ENCODE measurements around the gene F13A1. TPM values are rescaled to one million over a fixed set of nuclear protein-coding genes. Genes with fewer than 3 reads are reported as not detected.

Gene F13A1
- total and polyA plus RNA-seq, 2 of the 8 experiments (the other 6 are each of a cell fraction or from before 2014, with no cell fraction given): 0.57 to 1.5 TPM

GRCh38 chr6:6154335-6154734, 166.1 kb downstream of the F13A1 start:
- Histone ChIP-seq H3K56ac (replicated peaks; ENCODE audit: insufficient read length, low read depth, low read length) (no peak overlapping the region), H3K4me2 (ENCODE audit: insufficient read depth in 1 of 2, low read depth in 2 of 2, low read length in 2 of 2) (no peak overlapping the region), H4K5ac (ENCODE audit: insufficient read length, low read depth, low read length) (no peak overlapping the region), H3K79me2 (ENCODE audit: control insufficient read depth in 1 of 2, insufficient read depth in 2 of 2, low read length in 2 of 2) (no peaks in the 10 kb centered on the region), H2BK5ac (ENCODE audit: low read depth, low read length) (no peak overlapping the region), H3K9me3 (ENCODE audit: insufficient read depth in 2 of 2, low read depth in 1 of 2, low read length in 1 of 2) (no peaks in the 10 kb centered on the region), H3K18ac (ENCODE audit: extremely low read depth, low read length) (no peak overlapping the region), H3K23ac (ENCODE audit: insufficient read length) (no peak overlapping the region), H3K36me3 (ENCODE audit: control insufficient read depth in 2 of 4, insufficient read depth in 4 of 4, low read length in 3 of 4) (no peaks in the 10 kb centered on the region), H2BK120ac (replicated peaks; ENCODE audit: low read depth, low read length) (no peak overlapping the region), H4K91ac (replicated peaks; ENCODE audit: insufficient read length, low read length) (no peak overlapping the region), H3K27ac (ENCODE audit: low read depth, low read length) (no peak overlapping the region), H3K79me1 (ENCODE audit: low read depth, low read length) (no peaks in the 10 kb centered on the region), H2BK20ac (ENCODE audit: low read length) (no peak overlapping the region), H3K23me2 (ENCODE audit: low read depth, low read length) (no peaks in the 10 kb centered on the region), H2AK5ac (ENCODE audit: low read depth, low read length) (no peak overlapping the region), H4K8ac (ENCODE audit: extremely low read depth, insufficient read depth, low read length) (no peak overlapping the region), H3K4ac (replicated peaks; ENCODE audit: insufficient read length, low read depth, low read length) (no peak overlapping the region), H3K9ac (replicated peaks in 1 of 4; ENCODE audit: extremely low read depth in 1 of 4, low read depth in 3 of 4, low read length in 3 of 4) (no peak overlapping the region), H2AFZ (ENCODE audit: low read length) (no peak overlapping the region), H3K27me3 (replicated peaks in 1 of 4; ENCODE audit: control insufficient read depth in 3 of 4, extremely low read depth in 1 of 4, insufficient read depth in 3 of 4, low read length in 3 of 4) (no peaks in the 10 kb centered on the region), H2BK15ac (ENCODE audit: low read length) (no peak overlapping the region), H4K20me1 (replicated peaks in 1 of 2; ENCODE audit: control insufficient read depth in 1 of 2, insufficient read depth in 2 of 2, low read length in 2 of 2) (no peaks in the 10 kb centered on the region), H3K4me1 (replicated peaks in 1 of 4; ENCODE audit: control insufficient read depth in 3 of 4, insufficient read depth in 4 of 4, low read length in 3 of 4) (peaks cover 0 to 4% (median 0%) of the 10 kb centered on the region in 4 experiments; a peak in 1 of 7 replicates), H3K14ac (ENCODE audit: insufficient read length) (no peak overlapping the region), H2BK12ac (ENCODE audit: low read depth, low read length) (no peak overlapping the region), H3K4me3 (ENCODE audit: extremely low read depth in 1 of 4, insufficient read depth in 2 of 4, low read depth in 3 of 4, low read length in 4 of 4) (no peak overlapping the region)
- WGBS, 2 experiments (ENCODE audit: extremely low coverage in 1 of 2, insufficient coverage in 1 of 2, insufficient read length in 1 of 2, insufficient replicate concordance in 2 of 2, low coverage in 1 of 2, low lambda C conversion rate in 2 of 2, missing lambda C conversion rate in 1 of 2): 79% methylated on average over 3 of the region's 3 CpGs; no CpG with 5 or more reads in 1 of the 2 experiments
- ChIA-PET CTCF (ENCODE audit: partially characterized antibody) (interaction anchor here (1.0 to 2.1 kb wide), 2 partner anchors 23 to 97 kb away, joined by 3 to 8 read pairs; no protein-coding TSS in a partner anchor), POLR2A (ENCODE audit: partially characterized antibody) (no interaction called here)
- FAIRE-seq (no peak), DNase-seq (ENCODE audit: low read depth in 1 of 2, low spot score in 2 of 2) (no peak)
- TF ChIP-seq NANOG (IDR thresholded peaks at IDR 0.05; ENCODE audit: insufficient read depth, low read depth, low read length, poor library complexity, severe bottlenecking): no peak

Measured in H1 (cell line).